Trophoblast cell (in vitro differentiated cells and primary cell): ENCODE results near the gene DAZAP1.

Experiments
- DNase-seq, 2 donors: peaks; one replicate each; pipeline ENCODE4 v3.0.0-alpha.2; 2016
- H2AFZ ChIP-seq: 2 replicates; pipeline ENCODE4 v1.6.1; 2013; ENCODE audit warnings: low read length, moderate library complexity, mild to moderate bottlenecking; ENCODE audit not compliant: insufficient read depth, poor library complexity
- H2AK5ac ChIP-seq: 2 replicates; pipeline ENCODE4 v1.6.1; 2013; ENCODE audit warnings: mild to moderate bottlenecking, low read length
- H2BK120ac ChIP-seq: 2 replicates; pipeline ENCODE4 v1.6.1; 2013; ENCODE audit warnings: low read length, mild to moderate bottlenecking, moderate library complexity; ENCODE audit not compliant: insufficient read depth, poor library complexity
- H2BK12ac ChIP-seq: 2 replicates; pipeline ENCODE4 v1.6.1; 2013; ENCODE audit warnings: mild to moderate bottlenecking, low read length, moderate library complexity
- H2BK5ac ChIP-seq: 2 replicates; pipeline ENCODE4 v1.6.1; 2013; ENCODE audit warnings: low read length, low read depth, moderate library complexity, mild to moderate bottlenecking; ENCODE audit not compliant: poor library complexity
- H3K14ac ChIP-seq: 2 replicates; pipeline ENCODE4 v1.6.1; 2013; ENCODE audit warnings: mild to moderate bottlenecking, low read length
- H3K18ac ChIP-seq: 2 replicates; pipeline ENCODE4 v1.6.1; 2013; ENCODE audit warnings: mild to moderate bottlenecking, low read length
- H3K23ac ChIP-seq: 2 replicates; pipeline ENCODE4 v1.6.1; 2013; ENCODE audit warnings: low read length
- H3K27ac ChIP-seq: 2 replicates; pipeline ENCODE4 v1.5.1; 2013; ENCODE audit warnings: low read depth, mild to moderate bottlenecking, inconsistent platforms, low read length, moderate library complexity
- H3K27me3 ChIP-seq: 2 replicates; pipeline ENCODE4 v1.6.1; 2013; ENCODE audit warnings: inconsistent platforms, mild to moderate bottlenecking, low read length, moderate library complexity; ENCODE audit not compliant: insufficient read depth
- H3K36me3 ChIP-seq, 2 experiments: 1 replicate in 1 of 2; 2 replicates in 1 of 2; pipeline ENCODE4 v1.6.1; 2013; ENCODE audit warnings: low read length in 2 of 2, mild to moderate bottlenecking in 2 of 2, moderate library complexity in 1 of 2; ENCODE audit not compliant: insufficient read depth in 2 of 2, control insufficient read depth in 1 of 2
- H3K4ac ChIP-seq: 2 replicates; pipeline ENCODE4 v1.6.1; 2013; ENCODE audit warnings: low read depth, mild to moderate bottlenecking, low read length, moderate library complexity
- H3K4me1 ChIP-seq, 2 experiments: 1 replicate in 1 of 2; 2 replicates in 1 of 2; pipeline ENCODE4 v1.6.1; 2013; ENCODE audit warnings: low read length in 2 of 2, mild to moderate bottlenecking in 2 of 2, moderate library complexity in 1 of 2; ENCODE audit not compliant: insufficient read depth in 2 of 2, control insufficient read depth in 1 of 2
- H3K4me2 ChIP-seq: 2 replicates; pipeline ENCODE4 v1.6.1; 2013; ENCODE audit warnings: inconsistent platforms, mild to moderate bottlenecking, low read length, moderate library complexity
- H3K4me3 ChIP-seq: 2 replicates; pipeline ENCODE4 v1.5.1; 2013; ENCODE audit warnings: mild to moderate bottlenecking, low read depth, low read length, inconsistent platforms
- H3K79me1 ChIP-seq: one replicate; pipeline ENCODE4 v1.6.1; 2013; ENCODE audit warnings: low read length
- H3K79me2 ChIP-seq: 2 replicates; pipeline ENCODE4 v1.6.1; 2013; ENCODE audit warnings: low read length, mild to moderate bottlenecking; ENCODE audit not compliant: control insufficient read depth, insufficient read depth, poor library complexity
- H3K9ac ChIP-seq: 2 replicates; pipeline ENCODE4 v1.6.1; 2013; ENCODE audit warnings: mild to moderate bottlenecking, low read length
- H3K9me3 ChIP-seq: 2 replicates; pipeline ENCODE4 v1.6.1; 2013; ENCODE audit warnings: low read depth, mild to moderate bottlenecking, control low read depth, inconsistent platforms, low read length; ENCODE audit not compliant: insufficient read depth
- H4K12ac ChIP-seq: 2 replicates; pipeline ENCODE4 v1.6.1; 2013; ENCODE audit warnings: low read depth, mild to moderate bottlenecking, low read length, moderate library complexity
- H4K8ac ChIP-seq: 2 replicates; pipeline ENCODE4 v1.6.1; 2013; ENCODE audit warnings: low read depth, mild to moderate bottlenecking, low read length, moderate library complexity
- H4K91ac ChIP-seq: one replicate; pipeline ENCODE4 v1.6.1; 2013; ENCODE audit warnings: low read depth, mild to moderate bottlenecking, low read length, moderate library complexity
- WGBS: extraction: QIAGEN DNeasy Blood & Tissue Kit; methylation state at CpG from one replicate; pipeline ENCODE4 v1.1.7; 2013; ENCODE audit warnings: missing lambda C conversion rate; ENCODE audit not compliant: insufficient read length, insufficient coverage; ENCODE audit errors: extremely low coverage; 5-methylcytosine and 5-hydroxymethylcytosine counted together

DAZAP1 gene

DNA sequence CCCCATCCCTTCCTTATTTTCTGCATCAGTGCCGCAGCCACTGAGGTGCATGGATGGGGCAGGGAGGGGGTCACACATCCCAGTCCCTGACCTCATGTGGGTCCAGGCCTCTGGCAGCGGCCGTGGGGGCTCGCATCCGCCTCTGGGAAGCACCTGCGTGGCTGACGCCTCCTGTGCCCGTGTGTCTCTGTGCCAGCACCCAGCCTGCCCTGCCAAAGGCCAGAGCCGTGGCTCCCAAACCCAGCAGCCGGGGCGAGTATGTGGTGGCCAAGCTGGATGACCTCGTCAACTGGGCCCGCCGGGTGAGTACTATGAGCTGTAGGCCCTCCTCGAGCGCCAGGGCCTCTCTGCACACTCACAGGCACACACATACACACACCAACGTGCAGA, 18.8 kb upstream of the DAZAP1 start:
- Histone ChIP-seq H3K4ac (no peak overlapping the region), H3K9me3 (peaks cover 8% of the 10 kb centered on the region), H4K12ac (no peak overlapping the region), H2BK12ac (no peak overlapping the region), H4K91ac (no peak overlapping the region), H3K4me3 (peak overlapping the region; percentile 42), H3K23ac (no peak overlapping the region), H3K14ac (no peak overlapping the region), H3K9ac (no peak overlapping the region), H3K4me2 (no peak overlapping the region), H3K27me3 (no peaks in the 10 kb centered on the region), H3K79me2 (peaks cover 5% of the 10 kb centered on the region), H2AK5ac (no peak overlapping the region), H3K79me1 (peaks cover 5% of the 10 kb centered on the region), H3K18ac (no peak overlapping the region), H3K27ac (no peak overlapping the region), H3K4me1 (peaks cover 0 to 2% of the 10 kb centered on the region in 2 experiments), H3K36me3 (peaks cover 30 to 41% of the 10 kb centered on the region in 2 experiments), H2BK120ac (no peak overlapping the region), H2AFZ (no peak overlapping the region), H2BK5ac (no peak overlapping the region), H4K8ac (no peak overlapping the region)
- WGBS: no CpG with 5 or more reads among the region's 17 CpGs
- no peak for DNase-seq

DNA sequence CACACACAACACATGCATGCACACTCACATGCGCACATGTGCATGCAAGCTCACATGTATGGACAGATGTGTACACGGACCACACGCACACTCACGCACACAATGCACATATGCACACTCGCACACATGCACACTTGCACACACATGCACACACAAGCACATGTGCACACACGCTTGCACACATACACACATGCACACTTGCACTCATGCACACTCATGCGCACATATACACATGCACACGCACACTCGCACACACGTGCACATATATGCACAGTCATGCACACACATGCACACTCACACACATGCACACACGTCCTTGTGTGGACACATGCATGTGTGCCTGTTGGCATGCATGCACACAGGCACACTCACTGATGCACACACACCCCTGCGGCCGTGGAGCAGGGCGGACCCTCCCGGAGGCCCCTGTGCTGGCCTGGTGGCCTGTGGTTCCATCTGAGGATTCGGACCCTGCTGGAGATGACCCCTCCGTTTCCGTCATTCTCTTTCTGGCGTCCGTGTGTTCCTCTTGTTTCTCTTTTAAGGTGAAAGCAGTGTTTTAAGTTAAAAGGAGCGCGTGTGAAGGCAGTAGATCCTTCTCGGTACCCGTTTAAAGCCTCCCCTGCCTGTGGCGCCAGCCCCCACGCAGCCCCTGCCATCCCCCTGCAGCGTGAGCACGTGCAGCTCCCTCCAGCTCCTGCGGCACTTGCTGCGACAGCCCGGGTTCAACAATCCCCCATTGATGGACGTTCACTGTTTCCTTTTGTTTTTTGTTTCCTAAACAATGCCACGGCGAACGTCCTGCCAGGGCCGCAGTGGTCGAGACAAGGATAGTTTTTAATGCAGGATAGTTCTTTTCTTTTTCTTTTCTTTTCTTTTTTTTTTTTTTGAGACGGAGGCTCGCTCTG, 18.1 kb upstream of the DAZAP1 start:
- WGBS: no CpG with 5 or more reads among the region's 39 CpGs
- H3K14ac ChIP-seq: no peak overlapping the region
- H2AK5ac ChIP-seq: no peak overlapping the region
- H3K4me3 ChIP-seq: no peak overlapping the region
- no peak overlapping the region for H4K91ac ChIP-seq
- H4K8ac ChIP-seq: no peak overlapping the region
- H2AFZ ChIP-seq: no peak overlapping the region
- no peak overlapping the region for H3K4ac ChIP-seq
- no peak overlapping the region for H3K4me2 ChIP-seq
- H2BK5ac ChIP-seq: no peak overlapping the region
- H2BK120ac ChIP-seq: no peak overlapping the region
- peaks cover 30 to 41% of the 10 kb centered on the region in 2 experiments for H3K36me3 ChIP-seq
- H3K79me2 ChIP-seq: no peaks in the 10 kb centered on the region
- H3K23ac ChIP-seq: no peak overlapping the region
- no peaks in the 10 kb centered on the region for H3K79me1 ChIP-seq
- H3K18ac ChIP-seq: no peak overlapping the region
- H3K27ac ChIP-seq: no peak overlapping the region
- no peak overlapping the region for H2BK12ac ChIP-seq
- H3K4me1 ChIP-seq: peaks cover 0 to 2% of the 10 kb centered on the region in 2 experiments
- no peak overlapping the region for H4K12ac ChIP-seq
- no peak for DNase-seq
- no peak overlapping the region for H3K9ac ChIP-seq
- no peaks in the 10 kb centered on the region for H3K27me3 ChIP-seq
- H3K9me3 ChIP-seq: peaks cover 8% of the 10 kb centered on the region

DNA sequence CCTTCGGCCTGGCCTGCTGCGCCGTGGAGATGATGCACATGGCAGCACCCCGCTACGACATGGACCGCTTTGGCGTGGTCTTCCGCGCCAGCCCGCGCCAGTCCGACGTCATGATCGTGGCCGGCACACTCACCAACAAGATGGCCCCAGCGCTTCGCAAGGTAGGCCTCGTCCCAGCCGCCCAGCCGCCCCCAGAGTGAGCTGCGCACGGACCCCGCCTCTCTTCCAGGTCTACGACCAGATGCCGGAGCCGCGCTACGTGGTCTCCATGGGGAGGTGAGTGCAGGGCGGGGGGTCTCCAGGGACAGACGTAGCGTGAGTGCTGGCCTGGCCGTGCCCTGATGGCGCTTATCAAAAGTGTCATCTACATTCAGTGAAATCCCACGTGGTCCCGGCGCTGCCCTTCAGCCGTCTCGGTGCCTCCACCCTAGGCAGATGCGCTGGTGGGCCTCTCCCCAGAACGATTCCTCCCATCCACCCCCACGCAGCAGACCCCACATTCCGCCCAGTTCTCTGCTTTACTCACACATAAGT, 16.4 kb upstream of the DAZAP1 start:
- H3K4me2 ChIP-seq: no peak overlapping the region
- no CpG with 5 or more reads among the region's 42 CpGs for WGBS
- H3K14ac ChIP-seq: no peak overlapping the region
- H2BK12ac ChIP-seq: no peak overlapping the region
- H4K8ac ChIP-seq: no peak overlapping the region
- H3K27me3 ChIP-seq: no peaks in the 10 kb centered on the region
- H4K91ac ChIP-seq: no peak overlapping the region
- H2AFZ ChIP-seq: no peak overlapping the region
- no peaks in the 10 kb centered on the region for H3K4me1 ChIP-seq
- H2AK5ac ChIP-seq: no peak overlapping the region
- no peaks in the 10 kb centered on the region for H3K79me1 ChIP-seq
- no peak overlapping the region for H3K23ac ChIP-seq
- peaks cover 8% of the 10 kb centered on the region for H3K9me3 ChIP-seq
- peaks cover 33 to 43% of the 10 kb centered on the region in 2 experiments for H3K36me3 ChIP-seq
- no peak overlapping the region for H3K4ac ChIP-seq
- no peak overlapping the region for H3K18ac ChIP-seq
- H2BK120ac ChIP-seq: no peak overlapping the region
- H4K12ac ChIP-seq: no peak overlapping the region
- H3K79me2 ChIP-seq: no peaks in the 10 kb centered on the region
- no peak overlapping the region for H3K27ac ChIP-seq
- no peak overlapping the region for H3K9ac ChIP-seq
- H2BK5ac ChIP-seq: no peak overlapping the region
- no peak overlapping the region for H3K4me3 ChIP-seq
- DNase-seq: no peak

DNA sequence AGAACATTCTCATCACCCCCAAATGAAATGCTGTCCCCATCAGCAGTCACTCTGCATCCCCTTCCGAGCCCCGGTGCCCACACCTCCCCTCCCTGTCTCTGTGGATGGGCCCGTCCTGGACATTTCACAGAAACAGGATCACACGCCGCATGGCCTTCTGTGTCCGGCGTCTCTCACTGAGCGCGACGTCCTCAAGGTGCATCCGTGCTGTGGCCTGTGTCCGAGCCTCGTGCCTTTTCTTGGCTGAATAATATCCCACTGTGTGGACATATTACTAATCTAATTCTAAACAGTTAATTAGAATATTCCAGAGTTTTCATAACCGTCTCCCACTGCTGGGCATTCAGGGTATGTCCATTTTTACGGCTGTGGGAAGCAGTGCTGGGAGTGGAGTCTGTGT, 15.0 kb upstream of the DAZAP1 start:
- Histone ChIP-seq H3K4me1 (no peaks in the 10 kb centered on the region), H2BK5ac (no peak overlapping the region), H3K9ac (no peak overlapping the region), H2BK12ac (no peak overlapping the region), H3K4me2 (no peak overlapping the region), H3K36me3 (peaks cover 33 to 42% of the 10 kb centered on the region in 2 experiments), H3K23ac (no peak overlapping the region), H3K79me2 (no peaks in the 10 kb centered on the region), H4K8ac (no peak overlapping the region), H3K27me3 (no peaks in the 10 kb centered on the region), H3K18ac (no peak overlapping the region), H2AK5ac (no peak overlapping the region), H4K12ac (no peak overlapping the region), H2BK120ac (no peak overlapping the region), H3K4me3 (no peak overlapping the region), H3K79me1 (no peaks in the 10 kb centered on the region), H4K91ac (no peak overlapping the region), H2AFZ (no peak overlapping the region), H3K9me3 (peaks cover 8% of the 10 kb centered on the region), H3K27ac (no peak overlapping the region), H3K14ac (no peak overlapping the region), H3K4ac (no peak overlapping the region)
- no peak for DNase-seq
- WGBS: no CpG with 5 or more reads among the region's 15 CpGs
